OCI-LY7 (cell line): ENCODE data around the gene ECSIT. TPM values are rescaled to one million over a fixed set of nuclear protein-coding genes. Genes with fewer than 3 reads are reported as not detected.
A peak's percentile ranks its signal among the peaks of the same experiment; 100 is the strongest.

Experiments
- BruUV-seq: library from RNA; stranded (reverse); fragments of 400-500 nt; replicated peaks from 2 replicates; lab custom pipeline; 2021; lab: Mats Ljungman, UMichigan
- CTCF ChIA-PET: fragments of 300-600 bp; sonication (Branson Sonifier 250); formaldehyde crosslinking; loops from one replicate; lab custom pipeline; 2022; ENCODE audit warnings: antibody characterized with exemption; ENCODE audit not compliant: unreplicated experiment; lab: Charles Lee
- POLR2A ChIA-PET: fragments of 300-600 bp; sonication (Branson Sonifier 250); formaldehyde crosslinking; loops from one replicate; lab custom pipeline; 2022; ENCODE audit warnings: antibody characterized with exemption; lab: Charles Lee
- DNase-seq: peaks from one replicate; pipeline ENCODE4 v3.0.0-alpha.2; 2015; ENCODE audit warnings: low spot score
- H2AFZ ChIP-seq: fragments of 200-600 bp; sonication (generic), shearing (Covaris generic); 2 replicates; pipeline ENCODE4 v1.6.1; 2014; ENCODE audit warnings: mild to moderate bottlenecking, antibody characterized with exemption, low read length, moderate library complexity
- H3K27ac ChIP-seq: fragments of 200-600 bp; sonication (generic); 2 replicates; pipeline ENCODE4 v1.5.1; 2014; ENCODE audit warnings: mixed run types, low read depth, mild to moderate bottlenecking, moderate library complexity, low read length, inconsistent platforms; ENCODE audit not compliant: poor library complexity, severe bottlenecking
- H3K36me3 ChIP-seq: fragments of 200-600 bp; sonication (generic); 2 replicates; pipeline ENCODE4 v1.6.1; 2014; ENCODE audit warnings: mild to moderate bottlenecking, antibody characterized with exemption, low read length, moderate library complexity, mixed read lengths; ENCODE audit not compliant: insufficient read depth
- H3K4me1 ChIP-seq: fragments of 200-600 bp; sonication (generic); 2 replicates; pipeline ENCODE4 v1.5.1; 2014; ENCODE audit warnings: mild to moderate bottlenecking, low read length; ENCODE audit not compliant: insufficient read depth, poor library complexity, severe bottlenecking
- H3K4me2 ChIP-seq: fragments of 200-600 bp; sonication (generic); 2 replicates; pipeline ENCODE4 v1.6.1; 2014; ENCODE audit warnings: mild to moderate bottlenecking, low read length
- H3K4me3 ChIP-seq: fragments of 200-600 bp; sonication (generic); 2 replicates; pipeline ENCODE4 v1.5.1; 2014; ENCODE audit warnings: mild to moderate bottlenecking, low read depth, low read length; ENCODE audit not compliant: poor library complexity, severe bottlenecking
- H3K79me2 ChIP-seq: fragments of 200-600 bp; sonication (generic); 2 replicates; pipeline ENCODE4 v1.6.1; 2016; ENCODE audit warnings: low read depth, mild to moderate bottlenecking, low read length, moderate library complexity, mixed read lengths; ENCODE audit not compliant: insufficient read depth
- H3K9me2 ChIP-seq: fragments of 200-600 bp; sonication (generic); 2 replicates; pipeline ENCODE4 v1.6.1; 2016; ENCODE audit warnings: mild to moderate bottlenecking, low read length, mixed read lengths; ENCODE audit not compliant: insufficient read depth
- H3K9me3 ChIP-seq: fragments of 200-600 bp; sonication (generic); 2 replicates; pipeline ENCODE4 v1.6.1; 2014; ENCODE audit warnings: mild to moderate bottlenecking, mixed run types, low read length, mixed read lengths
- H4K20me1 ChIP-seq: fragments of 200-600 bp; sonication (generic); 2 replicates; pipeline ENCODE4 v1.6.1; 2014; ENCODE audit warnings: mild to moderate bottlenecking, antibody characterized with exemption, low read length, moderate library complexity, mixed read lengths; ENCODE audit not compliant: insufficient read depth
- CTCF ChIP-seq: fragments of 200-600 bp; sonication (generic); conservative IDR thresholded peaks from 2 replicates; pipeline ENCODE4 v1.5.1; 2014; ENCODE audit warnings: mild to moderate bottlenecking, antibody characterized with exemption, low read length, moderate library complexity, mixed read lengths
- EZH2phosphoT487 ChIP-seq: fragments of 200-600 bp; sonication (generic); IDR thresholded peaks from 2 replicates; pipeline ENCODE4 v1.6.1; 2018; ENCODE audit warnings: low read depth, borderline replicate concordance, mild to moderate bottlenecking, mixed run types, antibody characterized with exemption, low read length, moderate library complexity, mixed read lengths
- intact Hi-C: fragments of 100-400 bp; cut with micrococcal nuclease; formaldehyde crosslinking; loops from one replicate; pipeline ENCODE4 v1.10.0; 2022; ENCODE audit not compliant: unreplicated experiment
- total RNA-seq, 2 experiments: library from RNA; depleted of rRNA in 1 of 2; stranded (reverse); fragments of >200 nt in 1 of 2; shearing (Covaris generic) in 1 of 2; gene quantifications; 2 replicates each; pipeline ENCODE4 v1.2.3, GENCODE V29; 2014 to 2022

Gene ECSIT
- total RNA-seq, 2 experiments from 2014 or later: 40.6 to 59.5 TPM

DNA sequence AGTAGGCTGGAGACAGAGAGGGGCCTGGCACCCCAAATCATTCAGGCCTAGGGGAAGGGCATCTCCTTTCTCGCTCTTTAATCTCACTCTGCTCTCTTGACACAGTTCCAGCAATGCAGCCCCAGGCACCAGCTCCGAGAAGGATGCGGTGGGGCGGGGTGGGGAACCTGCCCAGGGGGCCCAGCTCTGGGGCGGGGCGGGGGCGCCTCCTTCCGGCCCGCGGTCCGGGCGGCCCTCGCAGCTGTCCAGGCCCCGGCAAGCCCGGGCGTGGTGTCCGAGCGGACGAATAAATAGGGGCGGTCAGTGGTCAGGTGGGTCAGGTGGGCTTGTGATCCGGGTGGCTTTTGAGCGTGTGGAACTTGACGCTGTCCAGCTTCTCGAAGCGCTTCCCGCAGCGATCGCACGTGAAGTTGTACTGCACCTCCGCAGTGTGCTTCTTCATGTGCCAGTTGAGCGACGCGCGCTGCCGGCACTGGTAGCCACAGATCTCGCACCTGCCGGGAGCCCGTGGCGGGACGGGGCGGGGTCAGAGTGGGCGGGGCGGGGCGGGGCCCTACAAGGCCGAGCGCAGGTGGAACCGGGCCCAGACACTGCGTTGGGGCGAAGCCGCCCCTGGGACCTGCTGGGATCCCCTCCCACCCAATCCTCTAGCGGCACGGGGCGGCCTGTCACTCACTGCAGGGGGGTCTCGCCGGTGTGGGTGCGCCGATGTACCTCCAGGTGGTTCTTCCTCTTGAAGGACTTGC is 45.4 kb downstream of the ECSIT start:
- intact Hi-C loops: loop anchor here (2.0 kb wide), 2 partner anchors 31 to 191 kb away; no protein-coding TSS in a partner anchor
- CTCF ChIA-PET: interaction anchor here (0.9 to 1.6 kb wide), 4 partner anchors 38 to 107 kb away, joined by 3 to 11 read pairs (median 8); no protein-coding TSS in a partner anchor
- no TSS peak for BruUV-seq

DNA sequence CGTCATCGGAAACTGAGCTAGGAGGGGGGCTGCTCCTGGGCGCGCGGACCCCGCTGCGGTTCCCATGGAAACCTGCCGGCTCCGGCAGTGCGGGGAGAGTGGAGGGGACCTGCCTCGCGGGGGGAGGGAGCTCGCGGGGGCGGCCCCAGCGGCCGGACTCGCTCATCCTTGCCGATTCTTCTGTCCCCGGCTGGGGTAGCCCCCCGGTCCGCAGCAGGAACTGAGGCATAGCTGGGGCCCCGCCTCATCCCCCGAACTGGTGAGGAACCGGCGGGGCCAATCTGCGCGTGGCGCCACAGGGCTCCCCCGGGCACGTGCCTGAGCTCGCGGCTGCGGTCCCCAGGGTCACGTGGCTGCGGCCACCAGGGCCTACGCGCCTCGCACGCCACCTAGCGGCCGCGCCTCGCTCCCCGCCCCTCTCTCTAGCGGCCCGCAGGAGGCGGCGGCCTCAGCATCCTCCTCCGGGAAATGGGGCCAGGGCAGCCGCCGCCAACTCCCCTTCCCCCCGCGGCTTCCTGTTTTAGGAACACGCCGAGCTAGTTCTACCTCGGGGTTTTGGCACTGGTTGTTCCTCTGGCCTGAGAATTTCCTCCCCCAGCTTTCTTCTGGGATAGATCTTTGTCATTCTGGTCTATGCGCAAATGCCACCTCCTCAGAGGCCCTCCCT is 46.4 kb downstream of the ECSIT start:
- Histone ChIP-seq H3K4me2 (peak overlapping the region; percentile 74), H3K79me2 (no peaks in the 10 kb centered on the region), H3K27ac (peak overlapping the region; percentile 65), H4K20me1 (no peaks in the 10 kb centered on the region), H3K9me2 (no peaks in the 10 kb centered on the region), H3K9me3 (no peaks in the 10 kb centered on the region), H3K4me1 (peaks cover 23% of the 10 kb centered on the region), H2AFZ (peak overlapping the region; percentile 73), H3K36me3 (0 out of 2 replicates have a peak, but pooled peaks cover 5% of the 10 kb centered on the region), H3K4me3 (peak overlapping the region; percentile 65)
- TF ChIP-seq EZH2phosphoT487: no peak
- TF ChIP-seq CTCF: peak; percentile 89
- DNase-seq: peak; percentile 95
- intact Hi-C loops: loop anchor here (1.0 to 2.0 kb wide), 4 partner anchors 30 to 190 kb away; partner anchors contain the start of gene ECSIT
- ChIA-PET CTCF (interaction anchor here (0.9 to 1.6 kb wide), 5 partner anchors 30 to 106 kb away, joined by 3 to 11 read pairs (median 7); no protein-coding TSS in a partner anchor), POLR2A (interaction anchor here (0.8 to 1.4 kb wide), 4 partner anchors 99 to 136 kb away, joined by 4 to 8 read pairs (median 6); partner anchors contain the start of genes CCDC159 and EPOR)
- no TSS peak for BruUV-seq

More for the DNA sequence above, 45.4 kb downstream of the ECSIT start:
- no peaks in the 10 kb centered on the region for H3K9me3 ChIP-seq
- peak overlapping the region; percentile 74 for H3K4me2 ChIP-seq
- no peak for DNase-seq
- no peaks in the 10 kb centered on the region for H3K79me2 ChIP-seq
- TF ChIP-seq CTCF: no peak
- no peak for TF ChIP-seq EZH2phosphoT487
- no peak overlapping the region for H3K4me3 ChIP-seq
- no peaks in the 10 kb centered on the region for H4K20me1 ChIP-seq
- H3K27ac ChIP-seq: no peak overlapping the region
- H3K9me2 ChIP-seq: no peaks in the 10 kb centered on the region
- 0 out of 2 replicates have a peak, but pooled peaks cover 5% of the 10 kb centered on the region for H3K36me3 ChIP-seq
- POLR2A ChIA-PET: interaction anchor here (0.8 to 1.4 kb wide), 3 partner anchors 100 to 137 kb away, joined by 4 to 7 read pairs (median 5); partner anchors contain the start of genes CCDC159 and EPOR
- no peak overlapping the region for H2AFZ ChIP-seq
- H3K4me1 ChIP-seq: peaks cover 23% of the 10 kb centered on the region
